Activated CD4-positive, alpha-beta T cell treated with anti-CD3 and anti-CD28 coated beads, Interleukin-2, Interleukin-4, amounts not matched to agents 100 ng/mL and 50 ng/mL, durations not matched to agents 16 hours and 8 hours (primary cell): Measurements from ENCODE around the gene CPLX3.

Source experiments
- DNase-seq: peaks from one replicate; pipeline ENCODE4 v3.0.0-alpha.2; 2020; ENCODE audit warnings: low spot score

CPLX3 gene

GRCh38 chr15:74829486-74829885, 3.1 kb downstream of the CPLX3 start:
- peak; percentile 52 for DNase-seq

GRCh38 chr15:74829991-74830390, 3.6 kb downstream of the CPLX3 start:
- no peak for DNase-seq

GRCh38 chr15:74830868-74831267, 4.4 kb downstream of the CPLX3 start:
- DNase-seq: no peak

GRCh38 chr15:74831813-74832495, 5.5 kb downstream of the CPLX3 start:
- DNase-seq: no peak

- DNase-seq: no peak
These were observed 6.4 kb downstream of the CPLX3 start for GRCh38 chr15:74832826-74833225.

- DNase-seq: no peak
These were observed 7.1 kb downstream of the CPLX3 start for GRCh38 chr15:74833376-74834107.

- peak; percentile 39 for DNase-seq
These were observed 8.9 kb downstream of the CPLX3 start for GRCh38 chr15:74835312-74835823.

- no peak for DNase-seq
These were observed 10.4 kb downstream of the CPLX3 start for GRCh38 chr15:74836846-74837245.

- DNase-seq: no peak
These were observed 11.2 kb downstream of the CPLX3 start for GRCh38 chr15:74837482-74838136.

GRCh38 chr15:74838137-74838516, 11.7 kb downstream of the CPLX3 start:
- DNase-seq: no peak

- no peak for DNase-seq
These were observed 12.5 kb downstream of the CPLX3 start for GRCh38 chr15:74838746-74839525.

GRCh38 chr15:74839526-74840395, 13.3 kb downstream of the CPLX3 start:
- DNase-seq: no peak

- DNase-seq: no peak
These were observed 14.7 kb downstream of the CPLX3 start for GRCh38 chr15:74840851-74841775.

- no peak for DNase-seq
These were observed 15.5 kb downstream of the CPLX3 start for GRCh38 chr15:74841891-74842373.

GRCh38 chr15:74842581-74843444, 16.4 kb downstream of the CPLX3 start, which contains the start of gene ULK3:
Gene ULK3, minus strand, starts transcription at chr15:74843156. Its CDS starts 51 bp downstream, at chr15:74843105.
- peak; percentile 93 for DNase-seq

GRCh38 chr15:74843445-74843828, 17.0 kb downstream of the CPLX3 start:
- no peak for DNase-seq

- no peak for DNase-seq
These were observed 17.5 kb downstream of the CPLX3 start for GRCh38 chr15:74843891-74844299.

- DNase-seq: no peak
These were observed 18.1 kb downstream of the CPLX3 start for GRCh38 chr15:74844319-74845207.
